Measurements from ENCODE around the gene SHLD1.
"Not testable (repeated sequence)": the region's sequence is repeated elsewhere in the genome, so short reads cannot be mapped to it uniquely, and the experiment has no call there.

DNA sequence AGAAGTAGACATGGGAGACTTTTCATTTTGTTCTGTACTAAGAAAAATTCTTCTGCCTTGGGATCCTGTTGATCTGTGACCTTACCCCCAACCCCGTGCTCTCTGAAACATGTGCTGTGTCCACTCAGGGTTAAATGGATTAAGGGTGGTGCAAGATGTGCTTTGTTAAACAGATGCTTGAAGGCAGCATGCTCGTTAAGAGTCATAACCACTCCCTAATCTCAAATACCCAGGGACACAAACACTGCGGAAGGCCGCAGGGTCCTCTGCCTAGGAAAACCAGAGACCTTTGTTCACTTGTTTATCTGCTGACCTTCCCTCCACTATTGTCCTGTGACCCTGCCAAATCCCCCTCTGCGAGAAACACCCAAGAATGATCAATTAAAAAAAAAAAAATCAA, 47.9 kb upstream of the SHLD1 start:
- not testable (repeated sequence) for TF ChIP-seq POLR2AphosphoS5 (IDR thresholded peaks at IDR 0.05); REST (IDR thresholded peaks at IDR 0.05; ENCODE audit: borderline replicate concordance)
- TF ChIP-seq, protein P1, sequence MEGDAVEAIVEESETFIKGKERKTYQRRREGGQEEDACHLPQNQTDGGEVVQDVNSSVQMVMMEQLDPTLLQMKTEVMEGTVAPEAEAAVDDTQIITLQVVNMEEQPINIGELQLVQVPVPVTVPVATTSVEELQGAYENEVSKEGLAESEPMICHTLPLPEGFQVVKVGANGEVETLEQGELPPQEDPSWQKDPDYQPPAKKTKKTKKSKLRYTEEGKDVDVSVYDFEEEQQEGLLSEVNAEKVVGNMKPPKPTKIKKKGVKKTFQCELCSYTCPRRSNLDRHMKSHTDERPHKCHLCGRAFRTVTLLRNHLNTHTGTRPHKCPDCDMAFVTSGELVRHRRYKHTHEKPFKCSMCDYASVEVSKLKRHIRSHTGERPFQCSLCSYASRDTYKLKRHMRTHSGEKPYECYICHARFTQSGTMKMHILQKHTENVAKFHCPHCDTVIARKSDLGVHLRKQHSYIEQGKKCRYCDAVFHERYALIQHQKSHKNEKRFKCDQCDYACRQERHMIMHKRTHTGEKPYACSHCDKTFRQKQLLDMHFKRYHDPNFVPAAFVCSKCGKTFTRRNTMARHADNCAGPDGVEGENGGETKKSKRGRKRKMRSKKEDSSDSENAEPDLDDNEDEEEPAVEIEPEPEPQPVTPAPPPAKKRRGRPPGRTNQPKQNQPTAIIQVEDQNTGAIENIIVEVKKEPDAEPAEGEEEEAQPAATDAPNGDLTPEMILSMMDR (IDR thresholded peaks at IDR 0.05; ENCODE audit: poor library complexity, severe bottlenecking), result not testable (repeated sequence)
